Measurements from ENCODE around the gene DAPK2.

DNA sequence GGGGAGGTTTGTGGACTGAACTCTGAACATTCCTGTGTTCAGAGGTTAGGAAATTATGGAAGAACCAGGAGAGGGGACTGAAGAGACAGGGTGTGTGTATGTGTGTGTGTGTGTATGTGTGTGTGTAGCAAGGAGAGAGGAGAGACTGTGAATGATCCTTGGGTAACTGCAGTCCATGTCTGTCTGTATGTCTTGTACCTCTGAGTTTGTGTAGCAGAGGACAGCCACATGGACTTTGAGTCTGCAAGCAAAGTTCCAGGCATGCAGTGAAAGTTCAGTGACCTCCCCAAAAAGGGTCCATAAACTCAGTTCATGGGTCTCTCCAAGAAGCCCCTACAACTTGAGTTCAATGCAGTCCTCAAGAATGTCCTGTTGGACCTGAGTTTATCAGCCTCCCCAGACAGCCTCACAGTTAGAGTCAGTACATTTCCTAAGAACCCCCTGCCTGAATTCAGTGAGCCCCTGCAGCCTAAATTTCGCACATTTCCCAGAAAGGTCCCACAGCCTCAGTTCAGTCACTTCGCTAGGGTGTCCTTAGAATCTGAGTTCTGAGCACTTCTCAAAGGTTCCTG, 184.3 kb downstream of the DAPK2 start:
- TF ChIP-seq EZH2 (IDR thresholded peaks at IDR 0.05; ENCODE audit: insufficient read depth, poor library complexity, severe bottlenecking), result no peak
- no peak for TF ChIP-seq EZH2phosphoT487 (IDR thresholded peaks at IDR 0.05; ENCODE audit: insufficient read depth, low read depth)

Measured in GM23248 (cell line).